Muscle of leg (tissue), 11 donors: Measurements from ENCODE around the gene FUBP3. TPM values are rescaled to one million over a fixed set of nuclear protein-coding genes. Genes with fewer than 3 reads are reported as not detected.

Source experiments
- DNase-seq: peaks from one replicate; pipeline ENCODE4 v3.0.0; 2013
- H3K27ac ChIP-seq: one replicate; pipeline ENCODE4 v1.5.1; 2013; ENCODE audit warnings: mild to moderate bottlenecking, low read length, control low read depth
- H3K27me3 ChIP-seq: one replicate; pipeline ENCODE4 v1.6.1; 2013; ENCODE audit warnings: low read length; ENCODE audit not compliant: control insufficient read depth, insufficient read depth
- H3K36me3 ChIP-seq: one replicate; pipeline ENCODE4 v1.6.1; 2013; ENCODE audit warnings: low read length; ENCODE audit not compliant: control insufficient read depth, insufficient read depth
- H3K4me1 ChIP-seq: one replicate; pipeline ENCODE4 v1.6.1; 2013; ENCODE audit warnings: low read length; ENCODE audit not compliant: control insufficient read depth, insufficient read depth
- H3K4me3 ChIP-seq: one replicate; pipeline ENCODE4 v1.5.1; 2013; ENCODE audit warnings: low read length, control low read depth
- H3K9me3 ChIP-seq: replicated peaks from 2 replicates; pipeline ENCODE4 v1.6.1; 2013; ENCODE audit warnings: low read depth, low read length; ENCODE audit not compliant: control insufficient read depth
- WGBS: methylation state at CpG from one replicate; pipeline ENCODE4 v1.1.5; 2013; ENCODE audit warnings: missing lambda C conversion rate; ENCODE audit not compliant: insufficient coverage; 5-methylcytosine and 5-hydroxymethylcytosine counted together
- polyA plus RNA-seq, 8 donors: library from polyadenylated mRNA; unstranded; fragments of 120-200 nt; gene quantifications; one replicate each; pipeline versions ENCODE4 v1.2.1 to v1.2.3, GENCODE V29; 2013; ENCODE audit warnings: inconsistent platforms in 1 of 8, low replicate concordance in 1 of 8; ENCODE audit not compliant: insufficient read length in 8 of 8, insufficient read depth in 1 of 8
- total RNA-seq: library from RNA; stranded (reverse); fragments of 120-200 nt; gene quantifications from one replicate; pipeline ENCODE4 v1.2.4, GENCODE V29; 2013

The FUBP3 gene
- total and polyA plus RNA-seq, 9 donors = 27.4 to 51.2 (median 44.5) TPM

DNA sequence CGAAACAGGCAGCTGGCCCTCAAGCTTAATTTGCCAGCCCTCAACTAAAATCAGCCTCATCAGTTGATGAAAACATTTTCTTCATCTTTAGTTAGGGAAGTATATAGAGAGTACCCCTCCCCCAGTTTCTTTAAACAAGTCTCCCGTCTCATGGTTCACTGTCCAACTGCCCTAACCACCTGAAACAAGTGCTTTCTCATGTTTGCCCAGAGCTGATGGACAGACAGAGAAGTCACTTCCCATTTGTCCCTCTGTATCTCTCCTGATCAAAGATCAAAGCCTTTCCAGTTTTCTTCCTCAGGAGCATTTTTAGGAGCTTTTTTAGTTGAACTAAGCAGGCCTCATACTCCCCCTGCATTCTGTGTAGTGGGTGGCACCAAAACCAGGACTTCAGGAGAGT lies 21.7 kb downstream of the FUBP3 start:
- no peak for DNase-seq
- H3K36me3 ChIP-seq = peaks cover 39% of the 10 kb centered on the region
- H3K27me3 ChIP-seq = no peaks in the 10 kb centered on the region
- H3K9me3 ChIP-seq = no peaks in the 10 kb centered on the region
- WGBS = 100% methylated on average over 1 of the region's 2 CpGs
- no peak overlapping the region for H3K4me3 ChIP-seq
- no peaks in the 10 kb centered on the region for H3K4me1 ChIP-seq
- H3K27ac ChIP-seq = no peak overlapping the region

DNA sequence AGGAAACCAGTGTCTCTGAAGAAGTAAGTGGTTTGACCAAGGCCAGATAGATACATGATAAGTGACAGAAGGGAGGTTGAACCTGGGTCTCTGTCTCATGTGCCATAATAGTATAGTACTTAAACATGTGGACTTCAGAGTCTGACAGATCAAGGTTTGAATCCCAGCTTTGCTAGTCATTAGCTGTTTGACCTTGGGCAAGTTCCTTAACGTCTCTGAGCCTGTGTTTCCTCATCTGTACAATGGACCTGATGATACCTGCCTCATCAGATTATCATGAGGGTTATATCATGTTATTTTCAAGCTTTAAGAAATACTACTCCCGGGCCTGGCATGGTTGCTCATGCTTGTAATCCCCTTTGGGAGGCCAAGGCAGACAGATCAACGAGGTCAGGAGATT lies 24.9 kb downstream of the FUBP3 start:
- Histone ChIP-seq H3K4me1 (peaks cover 3% of the 10 kb centered on the region), H3K36me3 (peaks cover 30% of the 10 kb centered on the region), H3K9me3 (no peaks in the 10 kb centered on the region), H3K4me3 (no peak overlapping the region), H3K27me3 (no peaks in the 10 kb centered on the region), H3K27ac (no peak overlapping the region)
- no peak for DNase-seq
- WGBS = 80% methylated on average over 1 of the region's 3 CpGs

DNA sequence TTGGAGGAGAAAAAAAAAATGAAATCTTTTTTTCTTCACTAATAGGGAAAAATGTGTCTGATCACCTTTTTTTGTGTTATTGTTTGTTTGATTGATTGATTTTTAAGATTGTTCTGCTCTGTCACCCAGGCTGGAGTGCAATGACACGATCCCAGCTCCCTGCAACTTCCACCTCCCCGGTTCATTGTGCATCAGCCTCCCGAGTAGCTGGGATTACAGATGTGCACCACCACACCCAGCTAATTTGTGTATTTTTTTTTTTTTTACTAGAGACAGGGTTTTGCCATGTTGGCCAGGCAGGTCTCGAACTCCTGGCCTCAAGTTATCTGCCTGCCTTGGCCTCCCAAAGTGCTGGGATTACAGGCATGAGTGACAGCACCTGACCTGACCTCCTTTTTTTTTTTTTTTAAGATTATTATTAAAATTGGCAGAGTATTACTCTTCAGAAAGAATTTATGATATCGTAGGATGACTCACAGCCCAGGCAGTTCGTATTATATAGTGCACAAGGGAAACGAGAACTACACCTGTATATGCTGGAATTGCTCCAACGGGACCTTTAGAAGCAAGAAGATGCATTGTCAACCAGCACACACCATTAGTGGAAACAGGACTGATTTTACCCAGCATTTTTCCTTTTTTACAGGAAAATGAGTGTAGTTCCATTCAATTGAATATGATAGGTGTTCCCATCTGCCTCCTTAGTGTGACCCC lies 27.7 kb downstream of the FUBP3 start:
- H3K4me1 ChIP-seq = peaks cover 3% of the 10 kb centered on the region
- peak; percentile 24 for DNase-seq
- WGBS = 73% methylated on average over 3 of the region's 8 CpGs
- H3K36me3 ChIP-seq = peaks cover 26% of the 10 kb centered on the region
- H3K4me3 ChIP-seq = no peak overlapping the region
- H3K9me3 ChIP-seq = no peaks in the 10 kb centered on the region
- H3K27me3 ChIP-seq = no peaks in the 10 kb centered on the region
- H3K27ac ChIP-seq = no peak overlapping the region

DNA sequence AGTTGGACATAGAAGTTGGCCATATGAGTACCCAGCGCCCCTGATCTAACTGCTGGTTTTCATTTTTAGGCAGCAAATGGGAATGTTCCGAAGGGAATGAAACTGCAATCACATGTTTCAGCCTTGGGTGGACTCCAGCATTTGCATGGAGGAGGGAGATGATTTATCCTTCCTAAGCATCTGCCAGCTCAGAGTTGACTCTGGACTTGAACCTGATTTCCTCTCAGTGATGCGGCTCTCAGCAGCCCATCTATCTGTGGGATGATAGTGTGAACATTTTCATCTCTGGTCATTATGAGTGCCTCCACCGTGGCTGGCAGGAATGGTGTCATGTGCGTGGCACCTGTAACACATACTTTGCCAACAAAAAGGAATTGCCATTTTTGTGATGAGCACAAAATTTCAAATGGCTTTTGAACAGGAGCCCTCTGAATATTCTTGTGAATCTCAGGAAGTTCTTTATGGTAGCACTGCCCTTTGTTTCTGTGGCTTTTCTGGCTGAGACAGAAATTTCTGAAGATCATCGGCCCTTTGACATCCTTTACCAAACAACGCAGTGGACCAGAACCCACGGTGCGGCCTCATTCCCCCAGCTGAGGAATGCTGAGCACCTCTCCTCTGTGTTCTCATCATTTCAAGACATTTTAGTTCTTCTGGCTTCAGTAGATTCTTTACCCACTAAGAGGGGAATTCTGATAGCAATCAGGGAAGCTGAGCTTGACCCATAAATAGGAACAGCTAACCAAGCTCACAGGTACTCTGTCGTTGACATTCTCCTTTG lies 28.5 kb downstream of the FUBP3 start:
- WGBS = 60% methylated on average over 3 of the region's 10 CpGs
- no peak overlapping the region for H3K27ac ChIP-seq
- peak; percentile 70 for DNase-seq
- no peaks in the 10 kb centered on the region for H3K9me3 ChIP-seq
- H3K36me3 ChIP-seq = peaks cover 25% of the 10 kb centered on the region
- H3K4me1 ChIP-seq = peaks cover 3% of the 10 kb centered on the region
- H3K4me3 ChIP-seq = no peak overlapping the region
- no peaks in the 10 kb centered on the region for H3K27me3 ChIP-seq

DNA sequence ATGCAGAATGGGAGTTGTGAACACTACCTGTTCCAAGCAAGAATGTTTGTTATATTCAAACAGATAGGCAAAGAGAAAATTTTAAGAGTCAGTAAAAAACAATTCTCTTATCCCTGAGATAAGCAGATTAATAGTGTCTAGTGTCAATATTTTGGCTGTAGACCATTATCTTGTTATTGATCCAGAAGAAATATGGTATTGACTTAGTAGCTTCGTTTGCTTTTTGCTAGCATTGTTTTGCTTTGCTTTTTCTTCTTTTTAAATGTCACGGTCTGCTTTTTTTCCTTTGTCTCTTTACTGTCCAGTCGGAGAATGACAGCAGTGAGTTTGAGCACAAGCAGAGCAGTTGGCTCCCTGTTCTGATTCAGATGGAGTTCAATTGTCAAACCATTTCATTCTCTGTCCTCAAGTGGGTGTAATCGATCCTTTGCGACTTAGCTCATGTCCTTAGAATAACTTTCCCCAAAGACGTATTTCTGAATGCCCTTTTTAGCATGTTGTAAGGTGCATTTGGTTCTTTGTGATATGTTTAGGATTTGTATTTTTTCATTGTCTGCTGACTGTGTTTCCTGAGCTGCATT lies 29.3 kb downstream of the FUBP3 start:
- no peak for DNase-seq
- 89% methylated on average over 2 of the region's 6 CpGs for WGBS
- Histone ChIP-seq H3K4me1 (peaks cover 3% of the 10 kb centered on the region), H3K27me3 (no peaks in the 10 kb centered on the region), H3K36me3 (peaks cover 31% of the 10 kb centered on the region), H3K4me3 (no peak overlapping the region), H3K9me3 (no peaks in the 10 kb centered on the region), H3K27ac (no peak overlapping the region)

DNA sequence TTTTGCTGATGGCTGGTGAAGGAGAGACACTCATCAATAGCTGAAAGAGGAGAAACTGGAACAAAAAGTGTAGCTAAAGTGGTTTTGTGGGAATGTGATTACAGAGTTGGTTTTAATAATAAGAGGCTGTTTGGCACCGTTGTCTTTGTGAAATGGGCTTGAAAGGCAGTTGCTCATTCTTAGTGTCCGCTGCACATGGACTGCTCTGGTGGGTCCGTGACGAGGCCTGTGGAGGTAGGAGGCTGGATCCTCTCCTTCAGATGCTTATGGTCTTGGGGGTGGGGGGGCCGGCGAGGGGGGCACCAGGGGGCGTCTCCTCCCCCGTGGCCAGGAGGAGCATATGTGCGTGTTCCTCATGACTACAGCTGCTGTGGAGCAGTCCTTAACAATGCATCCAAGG lies 29.8 kb downstream of the FUBP3 start:
- Histone ChIP-seq H3K27me3 (no peaks in the 10 kb centered on the region), H3K36me3 (peaks cover 36% of the 10 kb centered on the region), H3K27ac (no peak overlapping the region), H3K4me3 (no peak overlapping the region), H3K4me1 (peaks cover 3% of the 10 kb centered on the region), H3K9me3 (no peaks in the 10 kb centered on the region)
- DNase-seq = no peak
- 62% methylated on average over 3 of the region's 9 CpGs for WGBS

DNA sequence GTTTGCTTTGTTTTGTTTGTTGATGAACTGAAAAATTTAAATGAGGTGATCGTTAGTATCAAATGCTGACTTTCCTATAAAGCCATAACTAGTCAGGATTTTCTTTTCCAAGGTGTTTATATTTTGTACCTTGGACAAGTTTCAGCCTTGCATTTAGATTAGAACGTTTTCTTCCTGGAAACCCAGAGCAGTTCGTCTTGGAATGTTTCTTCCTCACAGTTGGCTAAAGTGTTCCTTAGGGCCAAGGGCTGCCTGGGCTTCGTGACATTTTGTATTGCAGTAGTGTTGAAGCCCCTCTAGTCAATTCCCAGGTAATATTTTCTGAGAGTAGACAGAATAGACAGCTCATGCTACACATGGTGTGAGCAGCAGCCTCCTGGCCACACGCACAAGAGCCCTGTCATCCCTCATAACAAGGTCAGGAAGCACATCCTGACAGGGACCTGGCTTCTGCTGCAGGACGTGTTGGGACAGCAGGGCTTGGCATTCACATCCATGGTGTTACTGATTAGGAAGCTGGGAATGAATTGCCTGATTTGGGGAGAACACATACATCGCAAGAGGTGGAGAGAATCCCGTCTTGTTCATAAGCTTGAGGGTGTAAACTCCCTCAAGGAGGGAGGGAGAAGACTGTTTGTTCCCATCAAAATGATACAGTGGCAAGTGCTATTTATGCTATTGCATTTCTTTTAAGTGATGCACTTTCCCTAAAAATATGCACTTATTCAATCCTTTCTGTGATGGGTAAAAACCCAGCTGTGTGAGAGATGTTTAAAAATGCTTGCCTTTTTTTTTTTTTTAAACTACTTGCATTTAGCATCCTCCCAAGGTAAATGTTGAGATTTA lies 31.7 kb downstream of the FUBP3 start:
- no peaks in the 10 kb centered on the region for H3K27me3 ChIP-seq
- H3K4me1 ChIP-seq = peaks cover 10% of the 10 kb centered on the region
- DNase-seq = no peak
- H3K36me3 ChIP-seq = peaks cover 43% of the 10 kb centered on the region
- H3K27ac ChIP-seq = no peak overlapping the region
- H3K9me3 ChIP-seq = no peaks in the 10 kb centered on the region
- no peak overlapping the region for H3K4me3 ChIP-seq
- 63% methylated on average over 3 of the region's 8 CpGs for WGBS

DNA sequence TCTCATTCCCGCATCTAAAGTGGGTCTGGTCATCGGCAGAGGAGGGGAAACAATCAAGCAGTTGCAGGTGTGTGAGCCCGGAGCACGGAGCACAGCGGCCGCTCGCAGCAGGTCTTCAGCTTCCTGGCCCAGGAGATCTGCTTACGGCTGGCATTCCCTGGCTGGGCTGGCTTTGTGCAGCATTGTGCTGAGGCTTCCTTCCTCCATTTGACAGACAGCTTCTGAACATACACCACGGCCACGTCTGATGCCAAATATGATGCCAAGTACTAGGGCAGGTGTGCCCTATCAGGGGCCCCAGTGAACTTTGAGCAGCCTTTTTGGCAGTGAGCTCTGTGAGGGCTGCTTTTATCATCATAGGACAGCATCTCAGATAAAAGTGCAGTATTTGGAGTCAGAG lies 37.1 kb downstream of the FUBP3 start:
- H3K27me3 ChIP-seq = no peaks in the 10 kb centered on the region
- DNase-seq = no peak
- 75% methylated on average over 10 of the region's 10 CpGs for WGBS
- no peak overlapping the region for H3K27ac ChIP-seq
- peaks cover 11% of the 10 kb centered on the region for H3K4me1 ChIP-seq
- no peak overlapping the region for H3K4me3 ChIP-seq
- H3K9me3 ChIP-seq = no peaks in the 10 kb centered on the region
- peaks cover 84% of the 10 kb centered on the region for H3K36me3 ChIP-seq

DNA sequence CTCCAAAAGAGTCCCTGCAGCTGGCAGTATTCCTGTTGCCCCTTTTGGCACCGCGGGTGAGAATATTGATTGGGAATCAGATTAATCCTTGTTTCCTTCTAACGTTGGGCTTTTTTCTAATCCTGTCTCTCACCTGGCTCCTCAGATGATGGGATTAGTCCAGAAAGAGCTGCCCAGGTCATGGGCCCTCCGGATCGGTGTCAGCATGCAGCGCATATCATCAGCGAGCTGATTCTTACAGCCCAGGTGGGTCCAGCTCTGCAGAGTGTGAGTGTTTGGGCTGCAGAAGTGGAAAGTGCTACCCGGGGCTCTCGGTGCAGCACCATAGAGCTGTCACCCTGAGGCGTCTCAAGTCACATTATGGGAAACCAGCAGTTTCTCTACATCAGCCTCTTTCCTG lies 44.1 kb downstream of the FUBP3 start:
- 100% methylated on average over 7 of the region's 10 CpGs for WGBS
- no peaks in the 10 kb centered on the region for H3K27me3 ChIP-seq
- peaks cover 87% of the 10 kb centered on the region for H3K36me3 ChIP-seq

DNA sequence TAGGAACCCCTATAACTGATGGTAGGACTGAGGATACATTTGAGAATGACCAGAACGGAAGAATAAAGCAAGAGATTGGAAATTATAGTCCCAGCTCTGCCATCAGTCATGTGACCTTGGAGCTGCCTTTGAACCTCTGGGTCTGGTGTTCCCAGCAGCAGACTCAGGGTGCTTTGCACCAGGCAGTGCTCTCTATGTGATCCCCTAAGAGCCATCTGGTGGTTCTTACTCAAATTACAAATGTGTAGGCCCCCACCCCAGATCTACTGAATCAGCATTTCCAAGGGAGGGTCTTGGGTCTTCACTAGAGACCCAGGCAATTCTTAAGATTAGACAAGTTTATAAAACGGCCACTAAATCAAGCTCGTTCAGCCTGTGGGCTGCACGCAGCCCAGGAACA lies 44.8 kb downstream of the FUBP3 start:
- Histone ChIP-seq H3K27me3 (no peaks in the 10 kb centered on the region), H3K36me3 (peaks cover 86% of the 10 kb centered on the region), H3K27ac (no peak overlapping the region), H3K4me3 (no peak overlapping the region), H3K9me3 (no peaks in the 10 kb centered on the region), H3K4me1 (no peaks in the 10 kb centered on the region)
- 86% methylated on average over 1 of the region's 4 CpGs for WGBS
- DNase-seq = no peak

More for the DNA sequence above, 44.1 kb downstream of the FUBP3 start:
- no peak overlapping the region for H3K27ac ChIP-seq
- H3K4me1 ChIP-seq = no peaks in the 10 kb centered on the region
- H3K9me3 ChIP-seq = no peaks in the 10 kb centered on the region
- no peak overlapping the region for H3K4me3 ChIP-seq
- DNase-seq = no peak
